NT2/D1 (cell line): ENCODE measurements around the gene TOX2.

ENCODE experiments used
- SUZ12 ChIP-seq: IDR thresholded peaks from 2 replicates; pipeline ENCODE4 v1.6.1; 2011; ENCODE audit not compliant: insufficient read length, insufficient read depth; ENCODE audit errors: extremely low read depth
- YY1 ChIP-seq: IDR thresholded peaks from 2 replicates; pipeline ENCODE4 v1.6.1; 2011; ENCODE audit not compliant: insufficient read length, insufficient read depth
- ZNF274 ChIP-seq: IDR thresholded peaks from 2 replicates; pipeline ENCODE4 v1.6.1; 2011; ENCODE audit warnings: mild to moderate bottlenecking, low read depth, low read length

DNA sequence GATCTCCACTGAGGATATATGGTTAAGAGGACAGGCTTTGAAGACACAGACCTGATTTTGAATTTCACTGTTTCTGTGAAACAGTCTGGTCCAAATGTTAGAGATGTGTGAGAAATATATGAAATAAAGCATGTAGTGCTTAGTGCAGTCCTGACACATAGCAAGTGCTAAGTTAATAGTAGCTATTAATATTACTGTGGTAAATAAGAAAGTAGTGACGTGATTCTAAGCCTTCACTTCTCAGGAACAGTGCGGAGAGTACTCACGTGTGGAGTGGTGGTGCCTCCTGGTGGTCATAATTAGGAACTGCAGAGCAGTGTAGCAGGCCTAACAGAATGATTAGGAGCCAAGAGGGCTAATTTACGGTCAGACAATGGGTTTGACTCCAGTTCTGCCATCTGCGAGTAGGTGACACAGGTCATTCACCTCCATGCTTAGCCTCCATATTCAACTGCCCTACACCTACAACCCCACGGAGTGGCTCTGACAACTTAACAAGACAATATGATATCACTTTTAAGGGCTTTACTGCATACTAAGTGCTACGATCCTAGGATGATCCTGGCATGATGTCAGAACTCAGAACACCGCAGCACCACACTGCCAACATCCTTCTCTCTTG, 166.1 kb downstream of the TOX2 start:
- no peak for TF ChIP-seq YY1
- no peak for TF ChIP-seq ZNF274
- TF ChIP-seq SUZ12: no peak
